Measurements from ENCODE around the gene LAMC1.

DNA sequence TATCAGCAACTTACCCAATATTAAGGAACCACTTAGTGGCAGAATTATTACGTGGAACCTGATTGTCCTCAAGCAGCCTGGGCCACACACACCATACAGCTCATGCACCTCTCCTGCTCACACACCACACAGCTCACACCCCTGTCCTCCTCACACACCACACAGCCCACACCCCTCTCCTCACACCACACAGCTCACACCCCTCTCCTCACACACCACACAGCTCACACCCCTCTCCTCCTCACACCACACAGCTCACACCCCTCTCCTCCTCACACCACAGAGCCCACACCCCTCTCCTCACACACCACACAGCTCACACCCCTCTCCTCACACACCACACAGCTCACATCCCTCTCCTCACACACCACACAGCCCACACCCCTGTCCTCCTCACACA, 126.1 kb downstream of the LAMC1 start:
- TF ChIP-seq, protein P1, sequence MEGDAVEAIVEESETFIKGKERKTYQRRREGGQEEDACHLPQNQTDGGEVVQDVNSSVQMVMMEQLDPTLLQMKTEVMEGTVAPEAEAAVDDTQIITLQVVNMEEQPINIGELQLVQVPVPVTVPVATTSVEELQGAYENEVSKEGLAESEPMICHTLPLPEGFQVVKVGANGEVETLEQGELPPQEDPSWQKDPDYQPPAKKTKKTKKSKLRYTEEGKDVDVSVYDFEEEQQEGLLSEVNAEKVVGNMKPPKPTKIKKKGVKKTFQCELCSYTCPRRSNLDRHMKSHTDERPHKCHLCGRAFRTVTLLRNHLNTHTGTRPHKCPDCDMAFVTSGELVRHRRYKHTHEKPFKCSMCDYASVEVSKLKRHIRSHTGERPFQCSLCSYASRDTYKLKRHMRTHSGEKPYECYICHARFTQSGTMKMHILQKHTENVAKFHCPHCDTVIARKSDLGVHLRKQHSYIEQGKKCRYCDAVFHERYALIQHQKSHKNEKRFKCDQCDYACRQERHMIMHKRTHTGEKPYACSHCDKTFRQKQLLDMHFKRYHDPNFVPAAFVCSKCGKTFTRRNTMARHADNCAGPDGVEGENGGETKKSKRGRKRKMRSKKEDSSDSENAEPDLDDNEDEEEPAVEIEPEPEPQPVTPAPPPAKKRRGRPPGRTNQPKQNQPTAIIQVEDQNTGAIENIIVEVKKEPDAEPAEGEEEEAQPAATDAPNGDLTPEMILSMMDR (IDR thresholded peaks at IDR 0.05), result no peak
- TF ChIP-seq POLR2A (IDR thresholded peaks at IDR 0.05), result no peak

Measured in uterus (tissue), 2 donors.